Thyroid gland (tissue), 4 donors: ENCODE results near the gene BCL2L11.

Experiments used
- CTCF ChIP-seq, 6 experiments: fragments of 200-600 bp in 3 of 6; fragments of 450-650 bp in 3 of 6; sonication (generic) in 3 of 6; IDR thresholded peaks; one replicate each; pipeline ENCODE4 v1.5.1; 2016 to 2019; ENCODE audit warnings: antibody characterized with exemption in 6 of 6, mild to moderate bottlenecking in 2 of 6, inconsistent platforms in 1 of 6, moderate library complexity in 1 of 6
- POLR2A ChIP-seq, 2 donors: fragments of 450-650 bp; IDR thresholded peaks; one replicate each; pipeline ENCODE4 v1.6.1; 2017; ENCODE audit warnings: antibody characterized with exemption in 2 of 2, mild to moderate bottlenecking in 2 of 2, moderate library complexity in 1 of 2

GRCh38 chr2:111133603-111134002, 12.9 kb downstream of the BCL2L11 start:
- TF ChIP-seq CTCF (IDR thresholded peaks at IDR 0.05) (no peak), POLR2A (IDR thresholded peaks at IDR 0.05) (no peak)
